Neuronal stem cell (in vitro differentiated cells): ENCODE measurements around the gene NOTO.

Source experiments
- DNase-seq: peaks from one replicate; pipeline ENCODE4 v3.0.0-alpha.2; 2013; ENCODE audit warnings: low spot score
- H2AFZ ChIP-seq: one replicate; pipeline ENCODE4 v1.6.1; 2013; ENCODE audit warnings: mild to moderate bottlenecking, low read length, inconsistent platforms
- H2AK5ac ChIP-seq: 2 replicates; pipeline ENCODE4 v1.6.1; 2013; ENCODE audit warnings: low read depth, mild to moderate bottlenecking, inconsistent platforms, low read length, moderate library complexity, mixed read lengths
- H2BK120ac ChIP-seq: 2 replicates; pipeline ENCODE4 v1.6.1; 2013; ENCODE audit warnings: low read depth, mild to moderate bottlenecking, inconsistent platforms, low read length, moderate library complexity, mixed read lengths
- H2BK12ac ChIP-seq: one replicate; pipeline ENCODE4 v1.6.1; 2013; ENCODE audit warnings: low read length, inconsistent platforms
- H2BK15ac ChIP-seq: 2 replicates; pipeline ENCODE4 v1.6.1; 2013; ENCODE audit warnings: mild to moderate bottlenecking, low read length, inconsistent platforms, mixed read lengths
- H2BK5ac ChIP-seq: one replicate; pipeline ENCODE4 v1.6.1; 2013; ENCODE audit warnings: inconsistent platforms, mild to moderate bottlenecking, low read length, moderate library complexity
- H3K14ac ChIP-seq: one replicate; pipeline ENCODE4 v1.6.1; 2013; ENCODE audit warnings: low read length, inconsistent platforms
- H3K18ac ChIP-seq: 2 replicates; pipeline ENCODE4 v1.6.1; 2013; ENCODE audit warnings: low read length, inconsistent platforms
- H3K23ac ChIP-seq: 2 replicates; pipeline ENCODE4 v1.6.1; 2013; ENCODE audit warnings: low read depth, mild to moderate bottlenecking, mixed read lengths, low read length, inconsistent platforms; ENCODE audit not compliant: poor library complexity
- H3K27ac ChIP-seq: replicated peaks from 3 replicates; pipeline ENCODE4 v1.5.1; 2013; ENCODE audit warnings: low read length, inconsistent platforms
- H3K27me3 ChIP-seq, 3 experiments: 2 replicates each; pipeline ENCODE4 v1.6.1; 2013; ENCODE audit warnings: low read length in 3 of 3, mild to moderate bottlenecking in 2 of 3, inconsistent platforms in 1 of 3, low read depth in 1 of 3, mixed read lengths in 1 of 3, moderate library complexity in 1 of 3; ENCODE audit not compliant: control insufficient read depth in 3 of 3, insufficient read depth in 3 of 3
- H3K36me3 ChIP-seq, 2 donors: replicated peaks in 1 of 2; 2 replicates each; pipeline ENCODE4 v1.6.1; 2013; ENCODE audit warnings: low read length in 2 of 2; ENCODE audit not compliant: control insufficient read depth in 2 of 2, insufficient read depth in 2 of 2
- H3K4ac ChIP-seq: 2 replicates; pipeline ENCODE4 v1.6.1; 2013; ENCODE audit warnings: inconsistent platforms, mild to moderate bottlenecking, low read length, moderate library complexity
- H3K4me1 ChIP-seq, 2 donors: 1 replicate in 1 of 2; 2 replicates in 1 of 2; pipeline ENCODE4 v1.6.1; 2013; ENCODE audit warnings: low read length in 2 of 2, low read depth in 1 of 2; ENCODE audit not compliant: control insufficient read depth in 2 of 2, insufficient read depth in 1 of 2
- H3K4me2 ChIP-seq: one replicate; pipeline ENCODE4 v1.6.1; 2013; ENCODE audit warnings: mild to moderate bottlenecking, low read length, inconsistent platforms; ENCODE audit not compliant: insufficient read depth, poor library complexity, severe bottlenecking
- H3K4me3 ChIP-seq, 2 donors: 2 replicates each; pipeline ENCODE4 v1.5.1; 2013; ENCODE audit warnings: low read length in 2 of 2, mild to moderate bottlenecking in 2 of 2, inconsistent platforms in 1 of 2, moderate library complexity in 1 of 2
- H3K79me1 ChIP-seq: one replicate; pipeline ENCODE4 v1.6.1; 2013; ENCODE audit warnings: low read depth, mild to moderate bottlenecking, inconsistent platforms, low read length, moderate library complexity
- H3K9ac ChIP-seq: one replicate; pipeline ENCODE4 v1.6.1; 2013; ENCODE audit warnings: mild to moderate bottlenecking, low read depth, low read length, inconsistent platforms; ENCODE audit not compliant: poor library complexity
- H3K9me3 ChIP-seq, 2 donors: replicated peaks in 1 of 2; 2 replicates each; pipeline versions ENCODE3 to v1.6.1; 2013; ENCODE audit warnings: low read length in 2 of 2, mild to moderate bottlenecking in 2 of 2, inconsistent platforms in 1 of 2, low read depth in 1 of 2, mixed read lengths in 1 of 2, moderate library complexity in 1 of 2; ENCODE audit not compliant: control insufficient read depth in 2 of 2, insufficient read depth in 1 of 2
- H4K8ac ChIP-seq: one replicate; pipeline ENCODE4 v1.6.1; 2013; ENCODE audit warnings: low read depth, mild to moderate bottlenecking, inconsistent platforms, low read length, moderate library complexity
- H4K91ac ChIP-seq: one replicate; pipeline ENCODE4 v1.6.1; 2013; ENCODE audit warnings: low read length, low read depth, mild to moderate bottlenecking, inconsistent platforms; ENCODE audit not compliant: poor library complexity
- WGBS, 2 donors: extraction: QIAGEN DNeasy Blood & Tissue Kit; methylation state at CpG; one replicate each; pipeline ENCODE4 v1.1.7; 2013; ENCODE audit warnings: missing lambda C conversion rate in 2 of 2, mixed read lengths in 1 of 2; ENCODE audit not compliant: insufficient read length in 2 of 2, insufficient replicate concordance in 1 of 2; ENCODE audit errors: extremely low coverage in 2 of 2; 5-methylcytosine and 5-hydroxymethylcytosine counted together

NOTO gene

DNA sequence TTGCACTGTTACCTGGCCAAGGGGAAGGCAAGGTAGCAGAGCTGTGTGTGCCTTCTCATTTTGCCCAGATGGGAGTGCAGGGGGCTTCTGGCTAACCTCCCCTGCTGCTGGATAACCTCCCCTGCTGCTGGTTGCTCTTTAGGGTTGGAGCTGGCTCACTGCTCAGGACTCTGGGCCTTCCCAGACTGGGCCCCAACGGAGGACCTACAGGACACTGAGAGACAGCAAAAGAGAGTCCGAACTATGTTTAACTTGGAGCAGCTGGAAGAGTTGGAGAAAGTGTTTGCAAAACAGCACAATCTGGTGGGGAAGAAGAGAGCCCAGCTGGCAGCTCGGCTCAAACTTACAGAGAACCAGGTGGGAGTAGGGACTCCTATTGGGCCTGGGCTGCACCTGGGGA lies 5.9 kb downstream of the NOTO start:
- no peak overlapping the region for H3K18ac ChIP-seq
- no peak overlapping the region for H2BK120ac ChIP-seq
- no peak overlapping the region for H2BK5ac ChIP-seq
- no peak overlapping the region for H3K4ac ChIP-seq
- no peak for DNase-seq
- H3K9ac ChIP-seq: no peak overlapping the region
- no peak overlapping the region for H2AK5ac ChIP-seq
- no CpG with 5 or more reads among the region's 3 CpGs for WGBS, 2 donors
- no peak overlapping the region for H3K4me3 ChIP-seq
- no peaks in the 10 kb centered on the region for H3K36me3 ChIP-seq
- H3K23ac ChIP-seq: no peak overlapping the region
- H4K91ac ChIP-seq: no peak overlapping the region
- peaks cover 2 to 58% (median 10%) of the 10 kb centered on the region in 3 experiments for H3K27me3 ChIP-seq
- H2AFZ ChIP-seq: no peak overlapping the region
- no peak overlapping the region for H3K14ac ChIP-seq
- no peak overlapping the region for H3K27ac ChIP-seq
- no peaks in the 10 kb centered on the region for H3K9me3 ChIP-seq
- no peak overlapping the region for H2BK15ac ChIP-seq
- no peaks in the 10 kb centered on the region for H3K79me1 ChIP-seq
- no peak overlapping the region for H3K4me2 ChIP-seq
- H4K8ac ChIP-seq: no peak overlapping the region
- H2BK12ac ChIP-seq: no peak overlapping the region
- H3K4me1 ChIP-seq: peaks cover 0 to 1% of the 10 kb centered on the region in 2 donors

DNA sequence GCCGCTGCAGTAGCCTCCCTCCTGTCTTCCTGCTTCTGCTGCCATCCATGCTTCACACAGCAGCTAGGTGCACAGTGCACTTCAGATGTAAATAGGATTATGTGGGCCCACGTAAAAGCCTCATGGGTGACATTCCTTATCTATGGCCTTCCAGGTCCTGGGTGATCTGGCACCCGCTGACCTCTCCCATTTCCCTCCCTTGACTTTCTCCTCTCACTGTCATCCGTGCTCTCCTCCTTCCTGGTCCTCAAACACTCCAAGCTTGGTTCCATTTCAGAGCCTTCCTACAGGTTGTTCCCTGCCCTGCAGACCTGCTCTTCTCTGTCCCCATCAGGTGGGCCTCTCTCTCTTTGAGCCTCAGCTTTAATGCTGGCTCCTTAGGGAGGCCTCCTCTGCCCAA lies 7.6 kb downstream of the NOTO start:
- H3K9me3 ChIP-seq: no peaks in the 10 kb centered on the region
- H2BK15ac ChIP-seq: no peak overlapping the region
- H3K27me3 ChIP-seq: peaks cover 0 to 45% (median 0%) of the 10 kb centered on the region in 3 experiments
- WGBS, 2 donors: no CpG with 5 or more reads among the region's 4 CpGs
- H3K23ac ChIP-seq: no peak overlapping the region
- H2AK5ac ChIP-seq: no peak overlapping the region
- no peak overlapping the region for H3K4ac ChIP-seq
- no peak overlapping the region for H3K4me2 ChIP-seq
- no peak overlapping the region for H2BK120ac ChIP-seq
- no peak for DNase-seq
- no peaks in the 10 kb centered on the region for H3K79me1 ChIP-seq
- no peak overlapping the region for H4K8ac ChIP-seq
- H3K14ac ChIP-seq: no peak overlapping the region
- no peak overlapping the region for H3K9ac ChIP-seq
- peaks cover 0 to 4% of the 10 kb centered on the region in 2 donors for H3K4me1 ChIP-seq
- no peak overlapping the region for H4K91ac ChIP-seq
- no peaks in the 10 kb centered on the region for H3K36me3 ChIP-seq
- no peak overlapping the region for H3K4me3 ChIP-seq
- H2AFZ ChIP-seq: no peak overlapping the region
- no peak overlapping the region for H2BK5ac ChIP-seq
- no peak overlapping the region for H3K27ac ChIP-seq
- H3K18ac ChIP-seq: no peak overlapping the region
- no peak overlapping the region for H2BK12ac ChIP-seq

DNA sequence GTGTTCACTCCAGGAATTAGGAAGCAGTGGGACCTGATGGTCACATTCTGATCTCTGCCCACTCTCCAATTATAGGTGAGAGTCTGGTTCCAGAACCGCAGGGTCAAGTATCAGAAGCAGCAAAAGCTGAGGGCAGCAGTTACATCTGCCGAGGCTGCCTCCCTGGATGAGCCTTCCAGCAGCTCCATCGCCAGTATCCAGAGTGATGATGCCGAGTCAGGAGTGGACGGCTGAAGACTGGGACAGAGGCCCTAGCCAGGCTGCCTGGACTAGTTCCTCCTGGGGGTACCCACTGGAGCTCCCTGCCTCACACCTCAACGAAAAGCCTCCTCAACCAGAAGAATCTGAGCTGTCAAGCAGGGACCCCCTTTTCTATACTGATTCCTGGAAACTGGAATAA lies 8.3 kb downstream of the NOTO start:
- H3K27me3 ChIP-seq: peaks cover 0 to 39% (median 0%) of the 10 kb centered on the region in 3 experiments
- peaks cover 0 to 7% of the 10 kb centered on the region in 2 donors for H3K4me1 ChIP-seq
- H3K9me3 ChIP-seq: no peaks in the 10 kb centered on the region
- H3K4me2 ChIP-seq: no peak overlapping the region
- no peak overlapping the region for H2BK15ac ChIP-seq
- no peaks in the 10 kb centered on the region for H3K79me1 ChIP-seq
- H3K18ac ChIP-seq: no peak overlapping the region
- H4K8ac ChIP-seq: no peak overlapping the region
- no peak overlapping the region for H2BK5ac ChIP-seq
- H3K27ac ChIP-seq: no peak overlapping the region
- WGBS, 2 donors: no CpG with 5 or more reads among the region's 6 CpGs
- no peak overlapping the region for H2AFZ ChIP-seq
- H3K14ac ChIP-seq: no peak overlapping the region
- no peak overlapping the region for H3K23ac ChIP-seq
- no peak overlapping the region for H4K91ac ChIP-seq
- H3K36me3 ChIP-seq: no peaks in the 10 kb centered on the region
- DNase-seq: no peak
- H3K9ac ChIP-seq: no peak overlapping the region
- no peak overlapping the region for H2BK120ac ChIP-seq
- H2AK5ac ChIP-seq: no peak overlapping the region
- H3K4me3 ChIP-seq: no peak overlapping the region
- no peak overlapping the region for H3K4ac ChIP-seq
- no peak overlapping the region for H2BK12ac ChIP-seq

DNA sequence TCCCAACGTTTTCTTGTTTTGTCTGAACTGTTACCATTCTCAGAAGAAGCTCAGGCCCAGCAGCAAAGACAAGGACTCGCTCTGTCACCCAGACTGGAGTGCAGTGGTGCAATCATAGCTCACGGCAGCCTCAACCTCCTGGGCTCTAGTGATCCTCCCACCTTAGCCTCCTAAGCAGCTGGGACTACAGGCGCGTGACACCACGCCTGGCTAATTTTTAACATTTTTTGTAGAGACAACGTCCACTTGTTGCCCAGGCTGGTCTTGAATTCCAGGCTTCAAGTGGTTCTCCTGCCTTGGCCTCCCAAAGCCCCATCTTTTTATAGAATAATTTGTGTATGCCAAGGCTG lies 9.7 kb downstream of the NOTO start:
- H2AFZ ChIP-seq: peak overlapping the region; percentile 82
- H2AK5ac ChIP-seq: no peak overlapping the region
- H3K23ac ChIP-seq: no peak overlapping the region
- no peak for DNase-seq
- no peak overlapping the region for H2BK5ac ChIP-seq
- H4K8ac ChIP-seq: no peak overlapping the region
- WGBS, 2 donors: no CpG with 5 or more reads among the region's 7 CpGs
- no peak overlapping the region for H3K14ac ChIP-seq
- peaks cover 0 to 29% (median 0%) of the 10 kb centered on the region in 3 experiments for H3K27me3 ChIP-seq
- H3K4ac ChIP-seq: no peak overlapping the region
- no peak overlapping the region for H2BK120ac ChIP-seq
- no peak overlapping the region for H4K91ac ChIP-seq
- H2BK15ac ChIP-seq: no peak overlapping the region
- H3K36me3 ChIP-seq: no peaks in the 10 kb centered on the region
- no peak overlapping the region for H3K4me2 ChIP-seq
- no peaks in the 10 kb centered on the region for H3K79me1 ChIP-seq
- H2BK12ac ChIP-seq: no peak overlapping the region
- H3K9ac ChIP-seq: no peak overlapping the region
- peaks cover 0 to 7% of the 10 kb centered on the region in 2 donors for H3K4me1 ChIP-seq
- no peak overlapping the region for H3K27ac ChIP-seq
- no peak overlapping the region for H3K4me3 ChIP-seq
- H3K9me3 ChIP-seq: no peaks in the 10 kb centered on the region
- H3K18ac ChIP-seq: no peak overlapping the region
